GM19468 (cell line): ENCODE measurements around the gene NFIB.

Experiments used
- ATAC-seq: cut with Tn5 transposase; IDR thresholded peaks from one replicate; pipeline ENCODE4 v1.9.1; 2021; ENCODE audit warnings: mild to moderate bottlenecking, moderate library complexity, moderate number of reproducible peaks; ENCODE audit not compliant: unreplicated experiment; ENCODE audit errors: extremely low read depth

NFIB gene

GRCh38 chr9:14096258-14096922 is 217.6 kb downstream of the NFIB start:
- no peak for ATAC-seq

GRCh38 chr9:14095277-14095676 is 218.7 kb downstream of the NFIB start:
- no peak for ATAC-seq

GRCh38 chr9:14094491-14094890 is 219.4 kb downstream of the NFIB start:
- no peak for ATAC-seq

- no peak for ATAC-seq
Measured at GRCh38 chr9:14092344-14092743, 221.6 kb downstream of the NFIB start.

- no peak for ATAC-seq
Measured at GRCh38 chr9:14089051-14089803, 224.7 kb downstream of the NFIB start.

GRCh38 chr9:14087576-14087975 is 226.4 kb downstream of the NFIB start:
- ATAC-seq, result no peak

- no peak for ATAC-seq
Measured at GRCh38 chr9:14086495-14086894, 227.4 kb downstream of the NFIB start.

- no peak for ATAC-seq
Measured at GRCh38 chr9:14085810-14086209, 228.1 kb downstream of the NFIB start.

- ATAC-seq, result no peak
Measured at GRCh38 chr9:14084867-14085266, 229.1 kb downstream of the NFIB start.

- ATAC-seq, result no peak
Measured at GRCh38 chr9:14083366-14083765, 230.6 kb downstream of the NFIB start.

- ATAC-seq, result no peak
Measured at GRCh38 chr9:14082732-14083131, 231.2 kb downstream of the NFIB start.

GRCh38 chr9:14081745-14082144 is 232.2 kb downstream of the NFIB start:
- no peak for ATAC-seq

- no peak for ATAC-seq
Measured at GRCh38 chr9:14080959-14081542, 232.9 kb downstream of the NFIB start.

GRCh38 chr9:14079440-14079839 is 234.5 kb downstream of the NFIB start:
- ATAC-seq, result no peak

- ATAC-seq, result no peak
Measured at GRCh38 chr9:14077672-14078071, 236.3 kb downstream of the NFIB start.

- no peak for ATAC-seq
Measured at GRCh38 chr9:14075218-14075617, 238.7 kb downstream of the NFIB start.

- ATAC-seq, result no peak
Measured at GRCh38 chr9:14072850-14073249, 241.1 kb downstream of the NFIB start.

- no peak for ATAC-seq
Measured at GRCh38 chr9:14071484-14071883, 242.5 kb downstream of the NFIB start.

- no peak for ATAC-seq
Measured at GRCh38 chr9:14068690-14069089, 245.3 kb downstream of the NFIB start.

GRCh38 chr9:14066831-14067230 is 247.1 kb downstream of the NFIB start:
- ATAC-seq, result no peak

GRCh38 chr9:14066032-14066431 is 247.9 kb downstream of the NFIB start:
- no peak for ATAC-seq
